Glutamatergic neuron (in vitro differentiated cells): ENCODE results near the gene CIAPIN1. TPM values are rescaled to one million over a fixed set of nuclear protein-coding genes. Genes with fewer than 3 reads are reported as not detected.

Source experiments
- DNase-seq: peaks from one replicate; pipeline ENCODE4 v3.0.0; 2022
- H3K27ac Mint-ChIP-seq: one replicate; pipeline ENCODE4 v1.8.0; 2020; ENCODE audit warnings: mild to moderate bottlenecking, mixed read lengths, inconsistent platforms; ENCODE audit not compliant: unreplicated experiment
- H3K27me3 Mint-ChIP-seq: one replicate; pipeline ENCODE4 v1.8.0; 2020; ENCODE audit warnings: mild to moderate bottlenecking, moderate library complexity, mixed read lengths, inconsistent platforms; ENCODE audit not compliant: unreplicated experiment
- H3K36me3 Mint-ChIP-seq: one replicate; pipeline ENCODE4 v1.8.0; 2020; ENCODE audit warnings: mild to moderate bottlenecking, mixed read lengths, inconsistent platforms; ENCODE audit not compliant: unreplicated experiment
- H3K4me1 Mint-ChIP-seq: one replicate; pipeline ENCODE4 v1.8.0; 2020; ENCODE audit warnings: mild to moderate bottlenecking, low read depth, mixed read lengths, inconsistent platforms; ENCODE audit not compliant: unreplicated experiment
- H3K4me3 Mint-ChIP-seq: one replicate; pipeline ENCODE4 v1.8.0; 2020; ENCODE audit warnings: mild to moderate bottlenecking, mixed read lengths, inconsistent platforms; ENCODE audit not compliant: unreplicated experiment
- H3K9me3 Mint-ChIP-seq: one replicate; pipeline ENCODE4 v1.8.0; 2020; ENCODE audit warnings: mild to moderate bottlenecking, moderate library complexity, mixed read lengths, inconsistent platforms; ENCODE audit not compliant: unreplicated experiment
- CTCF ChIP-seq: fragments of 200-600 bp; sonication (generic); IDR thresholded peaks from one replicate; pipeline ENCODE4 v1.5.0; 2021; ENCODE audit not compliant: partially characterized antibody, unreplicated experiment
- total RNA-seq: library from RNA; stranded (reverse); fragmentation: NEBNext Ultra II Directional; extraction: Animal tissue kit (Norgen Biotek cat#: 25700); gene quantifications from one replicate; pipeline ENCODE4 v1.2.1, GENCODE V29; 2021; ENCODE audit not compliant: unreplicated experiment

CIAPIN1 gene
- total RNA-seq, 1 donor from 2014 or later, result 129 TPM

GRCh38 chr16:57407521-57408353, 39.4 kb downstream of the CIAPIN1 start:
- Mint-ChIP-seq H3K36me3 (peaks cover 7% of the 10 kb centered on the region), H3K4me3 (no peak overlapping the region), H3K9me3 (peaks cover 5% of the 10 kb centered on the region), H3K4me1 (no peaks in the 10 kb centered on the region), H3K27ac (no peak overlapping the region), H3K27me3 (peaks cover 13% of the 10 kb centered on the region)
- TF ChIP-seq CTCF, result no peak
- DNase-seq, result no peak

GRCh38 chr16:57406881-57407280, 40.3 kb downstream of the CIAPIN1 start:
- Mint-ChIP-seq H3K4me1 (peaks cover 2% of the 10 kb centered on the region), H3K27me3 (peaks cover 13% of the 10 kb centered on the region), H3K36me3 (peaks cover 7% of the 10 kb centered on the region), H3K9me3 (peaks cover 5% of the 10 kb centered on the region), H3K27ac (no peak overlapping the region), H3K4me3 (no peak overlapping the region)
- DNase-seq, result no peak
- TF ChIP-seq CTCF, result no peak

GRCh38 chr16:57405097-57405496, 42.1 kb downstream of the CIAPIN1 start:
- peaks cover 13% of the 10 kb centered on the region for H3K27me3 Mint-ChIP-seq
- no peak overlapping the region for H3K4me3 Mint-ChIP-seq
- H3K27ac Mint-ChIP-seq, result no peak overlapping the region
- peaks cover 1% of the 10 kb centered on the region for H3K9me3 Mint-ChIP-seq
- DNase-seq, result no peak
- no peak for TF ChIP-seq CTCF
- peaks cover 7% of the 10 kb centered on the region for H3K36me3 Mint-ChIP-seq
- H3K4me1 Mint-ChIP-seq, result peaks cover 2% of the 10 kb centered on the region

GRCh38 chr16:57403965-57404817, 43.0 kb downstream of the CIAPIN1 start, which contains the start of gene CCL17:
CCL17 (plus strand) TSS chr16:57404767; CDS start chr16:57413933, 9,166 bp downstream.
- no peak for DNase-seq
- Mint-ChIP-seq H3K4me1 (peaks cover 2% of the 10 kb centered on the region), H3K36me3 (peaks cover 4% of the 10 kb centered on the region), H3K4me3 (no peak within 1 kb of the TSS), H3K27ac (no peak within 1 kb of the TSS), H3K27me3 (peaks cover 13% of the 10 kb centered on the region), H3K9me3 (peaks cover under 1% of the 10 kb centered on the region)
- no peak for TF ChIP-seq CTCF
